ENCODE data around the gene OXER1. TPM values are rescaled to one million over a fixed set of nuclear protein-coding genes. Genes with fewer than 3 reads are reported as not detected.
"Not testable (repeated sequence)": the region's sequence is repeated elsewhere in the genome, so short reads cannot be mapped to it uniquely, and the experiment has no call there.

The OXER1 gene
- total RNA-seq, 4 donors from 2014 or later: 8.2 to 25.0 (median 14.5) TPM

DNA sequence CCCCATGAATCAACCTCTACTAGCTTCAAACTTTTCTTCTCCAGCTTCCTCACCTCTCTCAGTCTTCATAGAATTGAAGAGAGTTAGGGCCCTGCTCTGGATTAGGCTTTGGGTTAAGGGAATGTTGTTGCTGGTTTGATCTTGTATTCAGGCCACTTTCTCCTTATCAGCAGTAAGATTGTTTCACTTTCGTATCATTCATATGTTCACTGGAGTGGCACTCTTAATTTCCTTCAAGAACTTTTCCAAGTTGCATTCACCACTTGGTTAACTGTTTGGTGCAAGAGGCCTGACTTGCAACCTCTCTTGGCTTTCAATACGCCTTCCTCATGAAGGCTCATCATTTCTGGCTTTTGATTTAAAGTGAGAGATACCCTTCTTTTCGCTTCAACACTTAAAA, 22.8 kb downstream of the OXER1 start:
- H3K36me3 ChIP-seq: peaks cover 0 to 3% (median 0%) of the 10 kb centered on the region in 3 donors
- DNase-seq: no peak
- H3K27ac ChIP-seq: no peak overlapping the region
- no peaks in the 10 kb centered on the region for H3K27me3 ChIP-seq
- H3K9me3 ChIP-seq: no peaks in the 10 kb centered on the region
- no peaks in the 10 kb centered on the region for H3K4me1 ChIP-seq
- TF ChIP-seq POLR2A (IDR thresholded peaks at IDR 0.05): no peak
- TF ChIP-seq, protein P1, sequence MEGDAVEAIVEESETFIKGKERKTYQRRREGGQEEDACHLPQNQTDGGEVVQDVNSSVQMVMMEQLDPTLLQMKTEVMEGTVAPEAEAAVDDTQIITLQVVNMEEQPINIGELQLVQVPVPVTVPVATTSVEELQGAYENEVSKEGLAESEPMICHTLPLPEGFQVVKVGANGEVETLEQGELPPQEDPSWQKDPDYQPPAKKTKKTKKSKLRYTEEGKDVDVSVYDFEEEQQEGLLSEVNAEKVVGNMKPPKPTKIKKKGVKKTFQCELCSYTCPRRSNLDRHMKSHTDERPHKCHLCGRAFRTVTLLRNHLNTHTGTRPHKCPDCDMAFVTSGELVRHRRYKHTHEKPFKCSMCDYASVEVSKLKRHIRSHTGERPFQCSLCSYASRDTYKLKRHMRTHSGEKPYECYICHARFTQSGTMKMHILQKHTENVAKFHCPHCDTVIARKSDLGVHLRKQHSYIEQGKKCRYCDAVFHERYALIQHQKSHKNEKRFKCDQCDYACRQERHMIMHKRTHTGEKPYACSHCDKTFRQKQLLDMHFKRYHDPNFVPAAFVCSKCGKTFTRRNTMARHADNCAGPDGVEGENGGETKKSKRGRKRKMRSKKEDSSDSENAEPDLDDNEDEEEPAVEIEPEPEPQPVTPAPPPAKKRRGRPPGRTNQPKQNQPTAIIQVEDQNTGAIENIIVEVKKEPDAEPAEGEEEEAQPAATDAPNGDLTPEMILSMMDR (IDR thresholded peaks at IDR 0.05): no peak
- H3K4me3 ChIP-seq: no peak overlapping the region

DNA sequence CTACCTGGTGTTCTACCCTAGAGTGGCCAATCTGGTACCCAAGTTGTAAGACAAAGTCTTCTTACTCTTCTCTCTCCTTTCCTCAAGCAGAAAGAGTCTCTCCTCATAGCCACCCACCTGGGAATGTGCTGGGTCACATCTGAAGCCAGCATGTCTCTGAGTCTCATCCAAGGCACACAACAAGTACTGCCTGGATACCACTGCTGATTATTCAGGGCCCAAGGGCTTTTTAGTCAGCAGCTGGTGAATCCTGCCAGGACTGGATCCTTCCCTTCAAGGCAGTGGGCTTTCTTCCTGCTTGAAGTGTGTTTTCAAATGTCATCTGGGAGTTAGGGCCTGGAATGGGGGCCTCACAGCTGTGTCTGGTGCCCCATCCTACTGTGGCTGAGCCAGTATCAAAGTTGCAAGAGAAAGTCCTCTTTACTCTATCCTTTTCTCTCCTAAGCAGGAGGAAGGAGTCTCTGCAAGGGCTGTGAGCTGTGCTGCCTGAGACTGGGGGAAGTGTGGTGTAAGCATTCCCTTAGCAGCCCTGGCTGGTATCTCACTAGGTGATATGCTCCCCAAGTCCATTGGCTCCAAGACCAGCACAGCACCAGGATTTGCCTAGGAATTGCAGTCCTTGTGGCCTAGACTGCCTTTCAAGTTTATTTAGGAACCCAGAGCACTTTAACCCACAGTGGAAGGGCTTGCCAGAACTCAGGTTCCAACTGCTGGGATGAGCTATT, 27.2 kb downstream of the OXER1 start:
- no peak for DNase-seq
- Histone ChIP-seq H3K36me3 (peaks cover 0 to 3% (median 0%) of the 10 kb centered on the region in 3 donors), H3K4me1 (no peaks in the 10 kb centered on the region), H3K27me3 (no peaks in the 10 kb centered on the region), H3K4me3 (no peak overlapping the region), H3K27ac (no peak overlapping the region), H3K9me3 (no peaks in the 10 kb centered on the region)
- TF ChIP-seq POLR2A (IDR thresholded peaks at IDR 0.05): no peak
- TF ChIP-seq, protein P1 (IDR thresholded peaks at IDR 0.05): no peak

DNA sequence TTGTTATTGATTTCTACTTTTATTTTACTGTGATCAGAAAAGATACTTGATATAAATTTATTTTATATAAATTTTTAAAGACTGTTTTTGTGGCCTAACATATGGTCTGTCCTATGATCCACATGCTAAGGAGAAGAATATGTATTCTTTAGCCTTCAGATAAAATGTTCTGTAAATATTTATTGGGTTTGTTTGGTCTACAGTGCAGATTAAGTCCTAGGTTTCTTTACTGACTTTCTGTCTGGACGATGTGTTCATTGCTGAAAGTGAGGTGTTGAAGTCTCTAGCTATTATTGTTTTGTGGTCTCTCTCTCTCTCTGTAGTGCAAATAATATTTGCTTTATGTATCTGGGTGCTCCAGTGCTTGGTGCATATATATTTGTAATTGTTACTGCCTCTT, 30.1 kb downstream of the OXER1 start:
- Histone ChIP-seq H3K4me3 (no peak overlapping the region), H3K4me1 (no peaks in the 10 kb centered on the region), H3K27ac (no peak overlapping the region), H3K9me3 (peaks cover 0 to 4% (median 0%) of the 10 kb centered on the region in 4 donors), H3K36me3 (peaks cover 0 to 3% (median 0%) of the 10 kb centered on the region in 3 donors), H3K27me3 (no peaks in the 10 kb centered on the region)
- no peak for TF ChIP-seq POLR2A (IDR thresholded peaks at IDR 0.05)
- TF ChIP-seq, protein P1 (IDR thresholded peaks at IDR 0.05): no peak
- no peak for DNase-seq

DNA sequence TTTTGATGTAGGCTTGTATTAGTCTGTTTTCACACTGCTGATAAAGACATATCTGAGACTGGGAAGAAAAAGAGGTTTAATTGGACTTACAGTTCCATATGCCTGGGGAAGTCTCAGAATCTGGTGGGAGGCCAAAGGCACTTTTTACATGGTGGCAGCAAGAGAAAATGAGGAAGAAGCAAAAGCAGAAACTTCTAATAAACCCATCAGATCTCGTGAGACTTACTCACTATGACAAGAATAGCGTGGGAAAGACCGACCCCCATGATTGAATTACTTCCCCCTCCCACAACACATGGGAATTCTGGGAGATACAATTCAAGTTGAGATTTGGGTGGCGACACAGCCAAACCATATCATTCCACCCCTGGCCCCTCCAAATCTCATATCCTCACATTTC, 32.6 kb downstream of the OXER1 start:
- not testable (repeated sequence) for DNase-seq, H3K9me3 ChIP-seq

DNA sequence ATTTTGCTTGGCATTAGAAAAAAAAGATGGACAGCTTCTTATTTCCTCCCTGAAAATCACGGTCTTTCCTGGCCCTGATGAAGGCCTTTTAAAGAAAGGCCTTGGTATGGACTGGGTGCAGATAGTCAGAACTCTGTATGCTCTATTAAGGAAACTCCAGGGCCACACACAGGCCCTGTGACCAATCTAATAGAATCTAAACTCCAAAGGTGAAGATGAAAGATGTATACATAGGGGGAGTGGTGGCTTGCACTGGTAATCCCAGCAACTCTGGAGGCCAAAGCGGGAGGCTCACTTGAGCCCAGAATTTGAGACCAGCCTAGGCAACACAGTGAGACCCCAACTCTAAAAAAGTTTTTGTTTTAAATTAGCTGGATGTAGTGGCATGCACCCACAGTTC, 37.3 kb downstream of the OXER1 start:
- no peak overlapping the region for H3K4me3 ChIP-seq
- peaks cover 0 to 4% (median 0%) of the 10 kb centered on the region in 4 donors for H3K9me3 ChIP-seq
- H3K36me3 ChIP-seq: no peaks in the 10 kb centered on the region
- no peak for TF ChIP-seq POLR2A (IDR thresholded peaks at IDR 0.05)
- TF ChIP-seq, protein P1 (IDR thresholded peaks at IDR 0.05): no peak
- H3K4me1 ChIP-seq: peaks cover 0 to 22% (median 1%) of the 10 kb centered on the region in 4 donors
- H3K27me3 ChIP-seq: no peaks in the 10 kb centered on the region
- no peak overlapping the region for H3K27ac ChIP-seq
- DNase-seq: no peak

More for the DNA sequence above, 32.6 kb downstream of the OXER1 start:
- H3K4me1 ChIP-seq, H3K36me3 ChIP-seq, H3K27ac ChIP-seq, H3K27me3 ChIP-seq, H3K4me3 ChIP-seq: not testable (repeated sequence)

DNA sequence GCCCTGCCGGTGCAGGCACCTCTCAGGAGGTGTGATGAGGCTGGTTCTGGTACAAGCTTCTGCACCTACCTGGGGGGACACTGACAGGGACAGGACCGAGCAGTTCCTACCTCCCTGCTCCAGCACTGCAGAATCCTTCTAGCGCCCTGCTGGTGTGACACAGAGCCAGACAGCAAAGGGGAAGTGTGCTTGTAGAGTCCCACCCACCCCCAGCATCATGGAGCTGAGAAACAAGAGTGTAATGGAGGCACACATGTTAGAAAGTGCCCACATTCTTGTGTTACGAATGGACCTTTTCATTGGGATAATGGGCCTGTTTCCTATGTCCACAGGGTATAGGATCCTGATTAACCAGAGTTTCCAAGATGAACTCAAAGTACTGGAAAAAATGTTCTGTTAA, 38.3 kb downstream of the OXER1 start:
- H3K36me3 ChIP-seq: no peaks in the 10 kb centered on the region
- H3K4me3 ChIP-seq: no peak overlapping the region
- TF ChIP-seq, protein P1 (IDR thresholded peaks at IDR 0.05): no peak
- TF ChIP-seq POLR2A (IDR thresholded peaks at IDR 0.05): no peak
- H3K27ac ChIP-seq: no peak overlapping the region
- peaks cover 0 to 23% (median 1%) of the 10 kb centered on the region in 4 donors for H3K4me1 ChIP-seq
- H3K9me3 ChIP-seq: peaks cover 0 to 4% (median 0%) of the 10 kb centered on the region in 4 donors
- DNase-seq: no peak
- no peaks in the 10 kb centered on the region for H3K27me3 ChIP-seq
